Measurements from ENCODE around the gene CETP. TPM values are rescaled to one million over a fixed set of nuclear protein-coding genes. Genes with fewer than 3 reads are reported as not detected.

The CETP gene
- total RNA-seq, 4 donors from 2014 or later: 0.40 to 4.0 (median 1.7) TPM

GRCh38 chr16:57008440-57008839 lies 46.7 kb downstream of the CETP start:
- no peak for DNase-seq
- H3K27ac ChIP-seq: no peak overlapping the region
- intact Hi-C loops (cut with DNase I): no loop called here
- H3K4me1 ChIP-seq: no peaks in the 10 kb centered on the region
- H3K4me3 ChIP-seq (replicated peaks in 1 of 3): no peak overlapping the region
- no peaks in the 10 kb centered on the region for H3K36me3 ChIP-seq
- TF ChIP-seq, protein P1, sequence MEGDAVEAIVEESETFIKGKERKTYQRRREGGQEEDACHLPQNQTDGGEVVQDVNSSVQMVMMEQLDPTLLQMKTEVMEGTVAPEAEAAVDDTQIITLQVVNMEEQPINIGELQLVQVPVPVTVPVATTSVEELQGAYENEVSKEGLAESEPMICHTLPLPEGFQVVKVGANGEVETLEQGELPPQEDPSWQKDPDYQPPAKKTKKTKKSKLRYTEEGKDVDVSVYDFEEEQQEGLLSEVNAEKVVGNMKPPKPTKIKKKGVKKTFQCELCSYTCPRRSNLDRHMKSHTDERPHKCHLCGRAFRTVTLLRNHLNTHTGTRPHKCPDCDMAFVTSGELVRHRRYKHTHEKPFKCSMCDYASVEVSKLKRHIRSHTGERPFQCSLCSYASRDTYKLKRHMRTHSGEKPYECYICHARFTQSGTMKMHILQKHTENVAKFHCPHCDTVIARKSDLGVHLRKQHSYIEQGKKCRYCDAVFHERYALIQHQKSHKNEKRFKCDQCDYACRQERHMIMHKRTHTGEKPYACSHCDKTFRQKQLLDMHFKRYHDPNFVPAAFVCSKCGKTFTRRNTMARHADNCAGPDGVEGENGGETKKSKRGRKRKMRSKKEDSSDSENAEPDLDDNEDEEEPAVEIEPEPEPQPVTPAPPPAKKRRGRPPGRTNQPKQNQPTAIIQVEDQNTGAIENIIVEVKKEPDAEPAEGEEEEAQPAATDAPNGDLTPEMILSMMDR (IDR thresholded peaks at IDR 0.05): no peak
- no peak for TF ChIP-seq POLR2A (IDR thresholded peaks at IDR 0.05)
- H3K9me3 ChIP-seq: no peaks in the 10 kb centered on the region
- 93 to 95% methylated on average over 1 of the region's 1 CpG for WGBS, 2 donors
- H3K27me3 ChIP-seq: no peaks in the 10 kb centered on the region

- H3K4me3 ChIP-seq (replicated peaks in 1 of 3): no peak overlapping the region
Observed at GRCh38 chr16:57009643-57010170, 48.0 kb downstream of the CETP start.

GRCh38 chr16:57012353-57012752 lies 50.6 kb downstream of the CETP start:
- no peak overlapping the region for H3K4me3 ChIP-seq (replicated peaks in 1 of 3)
- 91 to 95% methylated on average over 13 of the region's 13 CpGs for WGBS, 2 donors
- H3K9me3 ChIP-seq: no peaks in the 10 kb centered on the region
- H3K36me3 ChIP-seq: no peaks in the 10 kb centered on the region
- intact Hi-C loops (cut with DNase I): no loop called here
- no peak for TF ChIP-seq POLR2A (IDR thresholded peaks at IDR 0.05)
- TF ChIP-seq, protein P1 (IDR thresholded peaks at IDR 0.05): no peak
- DNase-seq: no peak
- no peak overlapping the region for H3K27ac ChIP-seq
- no peaks in the 10 kb centered on the region for H3K27me3 ChIP-seq
- H3K4me1 ChIP-seq: no peaks in the 10 kb centered on the region

More at GRCh38 chr16:57009643-57010170, 48.0 kb downstream of the CETP start:
- Histone ChIP-seq H3K27ac (no peak overlapping the region), H3K27me3 (no peaks in the 10 kb centered on the region), H3K4me1 (no peaks in the 10 kb centered on the region), H3K9me3 (no peaks in the 10 kb centered on the region), H3K36me3 (no peaks in the 10 kb centered on the region)
- WGBS, 2 donors: 92 to 97% methylated on average over 2 of the region's 2 CpGs
- intact Hi-C loops (cut with DNase I): no loop called here
- DNase-seq: no peak
- TF ChIP-seq, protein P1 (IDR thresholded peaks at IDR 0.05): no peak
- no peak for TF ChIP-seq POLR2A (IDR thresholded peaks at IDR 0.05)

DNA sequence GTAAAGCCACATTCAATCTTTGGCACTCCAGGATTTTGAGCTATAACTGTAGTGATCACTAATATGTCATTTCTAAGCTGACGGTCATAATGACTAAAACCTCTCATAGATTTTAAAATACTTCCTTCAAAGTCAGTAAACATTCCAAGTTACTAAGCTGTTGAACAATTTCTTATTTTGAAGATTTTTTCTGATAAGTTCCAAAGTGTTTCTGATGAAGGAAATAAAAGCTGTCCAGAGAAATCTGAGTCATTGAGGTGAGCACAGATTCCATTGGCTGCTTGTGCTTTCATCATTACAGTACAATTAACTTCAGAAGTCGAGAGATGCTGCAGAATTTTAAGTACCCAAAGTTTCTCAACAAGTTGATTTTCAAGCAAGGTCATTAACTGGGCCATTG lies 51.5 kb downstream of the CETP start:
- intact Hi-C loops (cut with DNase I): no loop called here
- Histone ChIP-seq H3K4me3 (replicated peaks in 1 of 3) (no peak overlapping the region), H3K27ac (no peak overlapping the region), H3K9me3 (no peaks in the 10 kb centered on the region), H3K36me3 (peaks cover 0 to 2% of the 10 kb centered on the region in 2 donors), H3K27me3 (no peaks in the 10 kb centered on the region), H3K4me1 (no peaks in the 10 kb centered on the region)
- no peak for TF ChIP-seq POLR2A (IDR thresholded peaks at IDR 0.05)
- TF ChIP-seq, protein P1 (IDR thresholded peaks at IDR 0.05): no peak
- WGBS, 2 donors: 57 to 77% methylated on average over 2 of the region's 2 CpGs
- DNase-seq: no peak

DNA sequence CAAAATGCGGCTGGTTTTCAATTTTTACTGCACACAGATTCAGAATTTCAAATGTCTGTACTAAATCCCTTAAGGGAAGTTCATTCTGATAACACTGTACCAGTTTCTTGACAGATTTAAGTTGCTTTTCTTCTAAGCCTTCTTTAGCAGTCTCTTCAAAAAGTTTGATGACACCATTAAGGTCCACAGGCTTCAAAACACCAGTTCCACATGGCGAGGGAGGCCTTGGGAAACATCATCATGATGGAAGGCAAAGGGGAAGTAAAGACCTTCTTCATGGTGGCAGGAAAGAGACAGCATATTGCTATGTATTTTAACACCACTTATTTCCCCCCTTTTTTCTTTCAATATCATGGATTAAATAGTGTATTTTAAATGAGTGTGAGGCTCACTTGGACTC lies 52.2 kb downstream of the CETP start:
- H3K4me1 ChIP-seq: no peaks in the 10 kb centered on the region
- no peak for DNase-seq
- TF ChIP-seq, protein P1 (IDR thresholded peaks at IDR 0.05): no peak
- no peak for TF ChIP-seq POLR2A (IDR thresholded peaks at IDR 0.05)
- H3K9me3 ChIP-seq: no peaks in the 10 kb centered on the region
- WGBS, 2 donors: 94 to 97% methylated on average over 2 of the region's 2 CpGs
- intact Hi-C loops (cut with DNase I): no loop called here
- no peaks in the 10 kb centered on the region for H3K27me3 ChIP-seq
- H3K36me3 ChIP-seq: peaks cover 0 to 4% of the 10 kb centered on the region in 2 donors
- H3K4me3 ChIP-seq (replicated peaks in 1 of 3): no peak overlapping the region
- peak overlapping the region in 1 of 3 donors; percentile 38 for H3K27ac ChIP-seq

Measured in thyroid gland (tissue), 4 donors.